ENCODE data around the gene KCNRG. TPM values are rescaled to one million over a fixed set of nuclear protein-coding genes. Genes with fewer than 3 reads are reported as not detected.

Gene KCNRG
- total RNA-seq, 2 experiments from 2014 or later, result 0.27 to 0.70 TPM

DNA sequence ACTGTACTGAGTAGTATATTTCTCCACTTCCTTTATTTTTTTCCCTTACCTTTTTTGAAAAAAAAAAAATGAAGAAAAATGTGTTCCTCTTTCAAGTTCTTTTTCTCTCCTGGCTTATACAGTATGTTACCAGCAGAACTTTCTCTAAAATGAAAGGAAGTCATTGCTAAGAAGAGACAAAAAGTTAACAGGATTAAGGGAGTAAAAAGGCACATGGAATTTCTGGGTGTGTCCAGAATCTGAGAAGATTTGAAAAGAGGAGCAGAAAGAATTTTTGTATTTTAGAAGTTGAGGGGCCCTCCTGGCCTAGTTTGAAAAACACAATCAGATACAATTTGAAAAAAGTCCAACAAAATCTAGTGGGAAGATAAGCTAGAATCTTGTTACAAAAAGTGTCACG lies 39.4 kb upstream of the KCNRG start:
- no peaks in the 10 kb centered on the region for H3K9me3 ChIP-seq (ENCODE audit: control insufficient read depth in 1 of 2, insufficient read depth in 1 of 2, low read length in 2 of 2)
- ChIA-PET CTCF (interaction anchor here (0.7 to 3.8 kb wide), 10 partner anchors 8 to 984 kb away, joined by 3 to 22 read pairs (median 5); partner anchors contain the start of gene TRIM13), POLR2A (interaction anchor here (1.1 to 1.7 kb wide), 4 partner anchors 149 to 936 kb away, joined by 4 to 10 read pairs (median 8); no protein-coding TSS in a partner anchor)
- no peaks in the 10 kb centered on the region for H3K36me3 ChIP-seq (ENCODE audit: insufficient read depth, low read length)
- Mint-ChIP-seq H3K4me1 (ENCODE audit: low read depth) (peaks cover 4% of the 10 kb centered on the region), H3K9me3 (no peaks in the 10 kb centered on the region), H3K4me3 (no peak overlapping the region), H3K36me3 (ENCODE audit: low read depth) (no peaks in the 10 kb centered on the region), H3K27me3 (no peaks in the 10 kb centered on the region), H3K27ac (no peak overlapping the region)
- TF ChIP-seq, protein P1, sequence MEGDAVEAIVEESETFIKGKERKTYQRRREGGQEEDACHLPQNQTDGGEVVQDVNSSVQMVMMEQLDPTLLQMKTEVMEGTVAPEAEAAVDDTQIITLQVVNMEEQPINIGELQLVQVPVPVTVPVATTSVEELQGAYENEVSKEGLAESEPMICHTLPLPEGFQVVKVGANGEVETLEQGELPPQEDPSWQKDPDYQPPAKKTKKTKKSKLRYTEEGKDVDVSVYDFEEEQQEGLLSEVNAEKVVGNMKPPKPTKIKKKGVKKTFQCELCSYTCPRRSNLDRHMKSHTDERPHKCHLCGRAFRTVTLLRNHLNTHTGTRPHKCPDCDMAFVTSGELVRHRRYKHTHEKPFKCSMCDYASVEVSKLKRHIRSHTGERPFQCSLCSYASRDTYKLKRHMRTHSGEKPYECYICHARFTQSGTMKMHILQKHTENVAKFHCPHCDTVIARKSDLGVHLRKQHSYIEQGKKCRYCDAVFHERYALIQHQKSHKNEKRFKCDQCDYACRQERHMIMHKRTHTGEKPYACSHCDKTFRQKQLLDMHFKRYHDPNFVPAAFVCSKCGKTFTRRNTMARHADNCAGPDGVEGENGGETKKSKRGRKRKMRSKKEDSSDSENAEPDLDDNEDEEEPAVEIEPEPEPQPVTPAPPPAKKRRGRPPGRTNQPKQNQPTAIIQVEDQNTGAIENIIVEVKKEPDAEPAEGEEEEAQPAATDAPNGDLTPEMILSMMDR (IDR thresholded peaks at IDR 0.05), result no peak
- H3K4me3 ChIP-seq (ENCODE audit: low read length), result no peak overlapping the region
- no peaks in the 10 kb centered on the region for H3K4me1 ChIP-seq (ENCODE audit: insufficient read depth, low read length)
- DNase-seq (no peak), ATAC-seq (ENCODE audit: poor library complexity) (no peak)
- H3K27ac ChIP-seq (ENCODE audit: low read depth in 1 of 2, low read length in 2 of 2), result no peak overlapping the region
- intact Hi-C loops (cut with DNase I, micrococcal nuclease), result loop anchor here (1.0 to 10.0 kb wide), 8 partner anchors 289 to 1311 kb away; no protein-coding TSS in a partner anchor
- H3K27me3 ChIP-seq (ENCODE audit: control insufficient read depth in 1 of 2, insufficient read depth in 2 of 2, low read length in 2 of 2), result no peaks in the 10 kb centered on the region

DNA sequence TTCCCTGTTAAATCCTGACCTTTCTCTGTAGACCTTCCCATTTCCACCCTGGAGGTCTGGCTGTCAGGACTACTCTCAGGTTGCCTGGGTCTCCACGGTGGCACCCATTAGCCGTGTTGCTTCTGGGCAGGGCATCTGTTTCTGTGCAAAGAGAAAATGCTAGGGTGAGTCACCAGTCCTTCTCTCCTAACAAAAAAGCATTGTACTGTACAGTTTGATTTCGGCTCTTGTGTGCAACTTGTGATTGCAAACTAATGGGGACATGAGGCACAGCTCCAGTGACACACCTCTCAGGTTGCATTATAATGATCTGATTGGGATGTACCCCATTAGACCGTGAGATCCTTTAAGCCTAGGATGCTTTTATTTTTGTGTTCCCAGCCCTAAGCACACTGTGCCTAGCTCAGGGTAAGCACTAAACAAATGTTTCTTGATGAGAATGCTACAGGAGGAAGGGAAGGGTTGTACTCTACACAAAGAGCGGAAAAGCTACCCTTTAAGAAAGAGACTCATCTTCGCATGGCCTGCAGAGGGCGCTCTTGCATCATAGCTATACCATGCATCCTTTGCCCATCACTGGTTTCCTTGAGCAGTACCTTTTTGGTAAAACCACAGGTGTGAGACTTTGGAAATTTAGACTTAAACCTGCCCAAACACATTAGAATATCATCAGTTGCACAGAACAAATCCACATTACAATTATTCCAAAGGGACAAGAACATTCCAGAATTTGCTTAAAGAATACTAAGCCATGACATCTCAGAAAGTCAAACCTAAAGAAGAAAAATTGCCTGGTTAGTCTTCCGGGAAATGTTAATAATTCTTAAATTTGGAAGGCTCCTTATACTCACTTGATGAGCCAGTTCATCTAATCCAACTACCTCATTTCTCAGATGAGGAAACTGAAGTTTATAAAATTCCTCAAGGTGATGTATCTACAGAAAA lies 38.7 kb upstream of the KCNRG start:
- TF ChIP-seq, protein P1 (IDR thresholded peaks at IDR 0.05), result peak; percentile 97
- ChIA-PET POLR2A (interaction anchor here (1.1 to 2.2 kb wide), 6 partner anchors 19 to 936 kb away, joined by 4 to 14 read pairs (median 8); partner anchors contain the start of gene TRIM13), CTCF (interaction anchor here (0.5 to 3.8 kb wide), 24 partner anchors 9 to 1805 kb away, joined by 3 to 22 read pairs (median 4); partner anchors contain the start of gene TRIM13)
- no peaks in the 10 kb centered on the region for H3K36me3 Mint-ChIP-seq (ENCODE audit: low read depth)
- no peaks in the 10 kb centered on the region for H3K4me1 ChIP-seq (ENCODE audit: insufficient read depth, low read length)
- intact Hi-C loops (cut with DNase I, micrococcal nuclease), result loop anchor here (1.0 to 10.0 kb wide), 8 partner anchors 288 to 1311 kb away; no protein-coding TSS in a partner anchor
- DNase-seq (peak; percentile 65 to 91 (median 74)), ATAC-seq (ENCODE audit: poor library complexity) (peak; percentile 90)
- no peak overlapping the region for H3K27ac ChIP-seq (ENCODE audit: low read depth in 1 of 2, low read length in 2 of 2)
- no peaks in the 10 kb centered on the region for H3K36me3 ChIP-seq (ENCODE audit: insufficient read depth, low read length)
- no peak overlapping the region for H3K4me3 ChIP-seq (ENCODE audit: low read length)
- H3K9me3 ChIP-seq (ENCODE audit: control insufficient read depth in 1 of 2, insufficient read depth in 1 of 2, low read length in 2 of 2), result no peaks in the 10 kb centered on the region
- no peaks in the 10 kb centered on the region for H3K27me3 Mint-ChIP-seq
- no peaks in the 10 kb centered on the region for H3K9me3 Mint-ChIP-seq
- peaks cover 4% of the 10 kb centered on the region for H3K4me1 Mint-ChIP-seq (ENCODE audit: low read depth)
- H3K27me3 ChIP-seq (ENCODE audit: control insufficient read depth in 1 of 2, insufficient read depth in 2 of 2, low read length in 2 of 2), result no peaks in the 10 kb centered on the region
- no peak overlapping the region for H3K27ac Mint-ChIP-seq
- no peak overlapping the region for H3K4me3 Mint-ChIP-seq

DNA sequence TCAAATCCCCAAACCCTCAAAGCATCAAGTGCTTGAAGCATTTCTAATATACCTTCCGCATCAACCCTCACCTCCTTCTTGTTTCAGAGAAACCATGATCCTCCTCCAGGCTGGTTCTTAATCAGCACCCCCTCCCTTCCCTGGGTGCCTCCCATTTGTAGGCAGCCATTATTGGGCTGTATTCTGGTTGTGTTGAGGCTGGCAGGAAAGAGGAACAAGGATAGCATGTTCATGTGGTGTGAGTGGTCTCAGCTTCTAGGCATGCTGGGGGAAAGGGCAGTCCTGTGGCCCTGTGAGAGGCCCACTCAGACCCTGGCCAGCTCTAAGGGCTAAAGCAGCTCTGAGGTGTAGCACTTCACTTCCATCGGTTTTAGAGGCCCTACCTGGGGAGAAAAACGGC lies 37.3 kb upstream of the KCNRG start:
- Histone ChIP-seq H3K27me3 (ENCODE audit: control insufficient read depth in 1 of 2, insufficient read depth in 2 of 2, low read length in 2 of 2) (no peaks in the 10 kb centered on the region), H3K27ac (ENCODE audit: low read depth in 1 of 2, low read length in 2 of 2) (no peak overlapping the region), H3K36me3 (ENCODE audit: insufficient read depth, low read length) (no peaks in the 10 kb centered on the region), H3K4me3 (ENCODE audit: low read length) (no peak overlapping the region), H3K4me1 (ENCODE audit: insufficient read depth, low read length) (no peaks in the 10 kb centered on the region), H3K9me3 (ENCODE audit: control insufficient read depth in 1 of 2, insufficient read depth in 1 of 2, low read length in 2 of 2) (no peaks in the 10 kb centered on the region)
- H3K4me3 Mint-ChIP-seq, result no peak overlapping the region
- intact Hi-C loops (cut with DNase I, micrococcal nuclease), result loop anchor here (1.0 to 10.0 kb wide), 6 partner anchors 287 to 1309 kb away; no protein-coding TSS in a partner anchor
- ATAC-seq (ENCODE audit: poor library complexity) (no peak), DNase-seq (no peak)
- no peak overlapping the region for H3K27ac Mint-ChIP-seq
- POLR2A ChIA-PET, result interaction anchor here (1.8 to 2.2 kb wide), 2 partner anchors 19 to 934 kb away, joined by 5 to 14 read pairs; partner anchors contain the start of gene TRIM13
- no peaks in the 10 kb centered on the region for H3K36me3 Mint-ChIP-seq (ENCODE audit: low read depth)
- CTCF ChIA-PET, result interaction anchor here (1.7 to 3.8 kb wide), 3 partner anchors 14 to 934 kb away, joined by 10 to 22 read pairs (median 20); partner anchors contain the start of gene TRIM13
- H3K4me1 Mint-ChIP-seq (ENCODE audit: low read depth), result peaks cover 4% of the 10 kb centered on the region
- TF ChIP-seq, protein P1 (IDR thresholded peaks at IDR 0.05), result no peak
- no peaks in the 10 kb centered on the region for H3K9me3 Mint-ChIP-seq
- H3K27me3 Mint-ChIP-seq, result no peaks in the 10 kb centered on the region

All from CD4-positive, alpha-beta T cell (primary cell).